ENCODE results near the gene NCOA6. TPM values are rescaled to one million over a fixed set of nuclear protein-coding genes. Genes with fewer than 3 reads are reported as not detected.

The NCOA6 gene
- total RNA-seq, 4 donors from 2014 or later: 34.8 to 81.8 (median 44.2) TPM

- peaks cover 0 to 66% (median 23%) of the 10 kb centered on the region in 4 donors for H3K36me3 ChIP-seq
- in situ Hi-C loops (cut with MboI; ENCODE audit: low pct_ligation_motif_present in 1 of 4, low pct_unique_long_range_greater_than_20kb in 1 of 4, low sequenced_read_pairs in 3 of 4) (no loop called here), intact Hi-C loops (cut with DNase I; ENCODE audit: low total_unique reads) (no loop called here)
- no peak overlapping the region for H3K27ac ChIP-seq
- H3K4me1 ChIP-seq: no peaks in the 10 kb centered on the region
- no peak for DNase-seq
- H3K27me3 ChIP-seq: no peaks in the 10 kb centered on the region
- no peak overlapping the region for H3K4me3 ChIP-seq
- WGBS, 2 donors (ENCODE audit: low coverage in 1 of 2): 81% methylated on average over 1 of the region's 1 CpG; no CpG with 5 or more reads in 1 of the 2 donors
- no peaks in the 10 kb centered on the region for H3K9me3 ChIP-seq
- TF ChIP-seq EP300 (IDR thresholded peaks at IDR 0.05; ENCODE audit: low read depth) (no peak), POLR2A (IDR thresholded peaks at IDR 0.05) (no peak), CTCF (IDR thresholded peaks at IDR 0.05) (no peak), POLR2AphosphoS5 (IDR thresholded peaks at IDR 0.05) (no peak)
Observed at GRCh38 chr20:34744847-34745246, 80.6 kb downstream of the NCOA6 start.

GRCh38 chr20:34744340-34744739 lies 81.1 kb downstream of the NCOA6 start:
- Histone ChIP-seq H3K9me3 (no peaks in the 10 kb centered on the region), H3K4me1 (no peaks in the 10 kb centered on the region), H3K27ac (no peak overlapping the region), H3K4me3 (no peak overlapping the region), H3K27me3 (no peaks in the 10 kb centered on the region), H3K36me3 (peaks cover 0 to 66% (median 20%) of the 10 kb centered on the region in 4 donors)
- intact Hi-C loops (cut with DNase I; ENCODE audit: low total_unique reads) (no loop called here), in situ Hi-C loops (cut with MboI; ENCODE audit: low pct_ligation_motif_present in 1 of 4, low pct_unique_long_range_greater_than_20kb in 1 of 4, low sequenced_read_pairs in 3 of 4) (no loop called here)
- no peak for TF ChIP-seq EP300 (IDR thresholded peaks at IDR 0.05; ENCODE audit: low read depth)
- TF ChIP-seq POLR2A (IDR thresholded peaks at IDR 0.05): no peak
- no peak for TF ChIP-seq CTCF (IDR thresholded peaks at IDR 0.05)
- no peak for TF ChIP-seq POLR2AphosphoS5 (IDR thresholded peaks at IDR 0.05)
- WGBS, 2 donors (ENCODE audit: low coverage in 1 of 2): 86 to 96% methylated on average over 3 of the region's 3 CpGs
- no peak for DNase-seq

GRCh38 chr20:34743039-34743438 lies 82.4 kb downstream of the NCOA6 start:
- H3K4me1 ChIP-seq: no peaks in the 10 kb centered on the region
- 88% methylated on average over 1 of the region's 1 CpG; no CpG with 5 or more reads in 1 of the 2 donors for WGBS, 2 donors (ENCODE audit: low coverage in 1 of 2)
- H3K4me3 ChIP-seq: no peak overlapping the region
- DNase-seq: no peak
- peaks cover 0 to 59% (median 20%) of the 10 kb centered on the region in 4 donors for H3K36me3 ChIP-seq
- TF ChIP-seq POLR2A (IDR thresholded peaks at IDR 0.05) (no peak), POLR2AphosphoS5 (IDR thresholded peaks at IDR 0.05) (no peak), EP300 (IDR thresholded peaks at IDR 0.05; ENCODE audit: low read depth) (no peak), CTCF (IDR thresholded peaks at IDR 0.05) (no peak)
- in situ Hi-C loops (cut with MboI; ENCODE audit: low pct_ligation_motif_present in 1 of 4, low pct_unique_long_range_greater_than_20kb in 1 of 4, low sequenced_read_pairs in 3 of 4) (no loop called here), intact Hi-C loops (cut with DNase I; ENCODE audit: low total_unique reads) (no loop called here)
- H3K27me3 ChIP-seq: no peaks in the 10 kb centered on the region
- H3K27ac ChIP-seq: no peak overlapping the region
- no peaks in the 10 kb centered on the region for H3K9me3 ChIP-seq

- in situ Hi-C loops (cut with MboI; ENCODE audit: low pct_ligation_motif_present in 1 of 4, low pct_unique_long_range_greater_than_20kb in 1 of 4, low sequenced_read_pairs in 3 of 4) (no loop called here), intact Hi-C loops (cut with DNase I; ENCODE audit: low total_unique reads) (no loop called here)
- TF ChIP-seq EP300 (IDR thresholded peaks at IDR 0.05; ENCODE audit: low read depth): no peak
- no peak for TF ChIP-seq CTCF (IDR thresholded peaks at IDR 0.05)
- no peak for TF ChIP-seq POLR2AphosphoS5 (IDR thresholded peaks at IDR 0.05)
- TF ChIP-seq POLR2A (IDR thresholded peaks at IDR 0.05): no peak
- Histone ChIP-seq H3K9me3 (no peaks in the 10 kb centered on the region), H3K36me3 (peaks cover 0 to 31% (median 5%) of the 10 kb centered on the region in 4 donors), H3K27me3 (no peaks in the 10 kb centered on the region), H3K4me3 (no peak overlapping the region), H3K4me1 (no peaks in the 10 kb centered on the region), H3K27ac (no peak overlapping the region)
- WGBS, 2 donors (ENCODE audit: low coverage in 1 of 2): 85 to 100% methylated on average over 1 to 6 of the region's 6 CpGs
- no peak for DNase-seq
Observed at GRCh38 chr20:34736106-34736735, 89.2 kb downstream of the NCOA6 start.

All from transverse colon (tissue), 4 donors.